ENCODE data around the gene TIMMDC1.

The TIMMDC1 gene, protein sequence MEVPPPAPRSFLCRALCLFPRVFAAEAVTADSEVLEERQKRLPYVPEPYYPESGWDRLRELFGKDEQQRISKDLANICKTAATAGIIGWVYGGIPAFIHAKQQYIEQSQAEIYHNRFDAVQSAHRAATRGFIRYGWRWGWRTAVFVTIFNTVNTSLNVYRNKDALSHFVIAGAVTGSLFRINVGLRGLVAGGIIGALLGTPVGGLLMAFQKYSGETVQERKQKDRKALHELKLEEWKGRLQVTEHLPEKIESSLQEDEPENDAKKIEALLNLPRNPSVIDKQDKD

DNA sequence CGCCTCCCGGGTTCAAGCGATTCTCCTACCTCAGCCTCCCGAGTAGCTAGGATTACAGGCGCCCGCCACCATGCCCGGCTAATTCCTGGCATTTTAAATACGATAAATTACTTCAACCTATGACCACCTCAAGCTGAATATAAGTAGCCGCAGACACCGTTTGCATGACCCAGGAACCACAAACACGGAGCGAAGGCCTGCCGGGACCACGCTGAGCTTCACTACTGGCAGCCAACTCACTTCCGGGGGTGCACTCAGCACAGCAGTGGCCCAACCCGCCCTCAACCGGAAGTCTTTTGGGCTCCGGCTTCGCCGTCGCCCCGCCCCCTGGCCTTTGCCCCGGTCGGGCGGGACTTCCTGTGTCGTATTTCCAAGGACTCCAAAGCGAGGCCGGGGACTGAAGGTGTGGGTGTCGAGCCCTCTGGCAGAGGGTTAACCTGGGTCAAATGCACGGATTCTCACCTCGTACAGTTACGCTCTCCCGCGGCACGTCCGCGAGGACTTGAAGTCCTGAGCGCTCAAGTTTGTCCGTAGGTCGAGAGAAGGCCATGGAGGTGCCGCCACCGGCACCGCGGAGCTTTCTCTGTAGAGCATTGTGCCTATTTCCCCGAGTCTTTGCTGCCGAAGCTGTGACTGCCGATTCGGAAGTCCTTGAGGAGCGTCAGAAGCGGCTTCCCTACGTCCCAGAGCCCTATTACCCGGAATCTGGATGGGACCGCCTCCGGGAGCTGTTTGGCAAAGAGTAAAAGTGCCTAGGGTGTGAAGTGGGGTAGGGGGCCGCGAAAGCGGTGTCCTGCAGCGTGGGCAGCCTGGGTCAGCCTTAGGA, at the start of gene TIMMDC1:
Gene TIMMDC1 (plus strand): TSS at position 362 of the 826 bp plus-strand sequence. CDS start 187 bp downstream, at position 549.
- DNase-seq (ENCODE audit: low read depth in 2 of 2, low spot score in 1 of 2), result peak; percentile 92 to 95

GRCh38 chr3:119453822-119454221, 44.5 kb upstream of the TIMMDC1 start:
- DNase-seq (ENCODE audit: low read depth in 2 of 2, low spot score in 1 of 2), result no peak

- DNase-seq (ENCODE audit: low read depth in 2 of 2, low spot score in 1 of 2), result no peak
These were observed 41.9 kb upstream of the TIMMDC1 start for GRCh38 chr3:119456469-119456868.

- no peak for DNase-seq (ENCODE audit: low read depth in 2 of 2, low spot score in 1 of 2)
These were observed 41.1 kb upstream of the TIMMDC1 start for GRCh38 chr3:119457246-119457645.

- peak; percentile 98 for DNase-seq (ENCODE audit: low read depth in 2 of 2, low spot score in 1 of 2)
These were observed 34.9 kb upstream of the TIMMDC1 start, which contains the start of gene TMEM39A for GRCh38 chr3:119463171-119464169. TSS of gene TMEM39A (minus strand) at chr3:119463615. CDS start at chr3:119462074, 1,541 bp downstream.

- no peak for DNase-seq (ENCODE audit: low read depth in 2 of 2, low spot score in 1 of 2)
These were observed 30.3 kb upstream of the TIMMDC1 start for GRCh38 chr3:119468041-119468440.

- DNase-seq (ENCODE audit: low read depth in 2 of 2, low spot score in 1 of 2), result no peak
These were observed 28.7 kb upstream of the TIMMDC1 start for GRCh38 chr3:119469418-119470189.

GRCh38 chr3:119470866-119471265, 27.5 kb upstream of the TIMMDC1 start:
- DNase-seq (ENCODE audit: low read depth in 2 of 2, low spot score in 1 of 2), result no peak

DNA sequence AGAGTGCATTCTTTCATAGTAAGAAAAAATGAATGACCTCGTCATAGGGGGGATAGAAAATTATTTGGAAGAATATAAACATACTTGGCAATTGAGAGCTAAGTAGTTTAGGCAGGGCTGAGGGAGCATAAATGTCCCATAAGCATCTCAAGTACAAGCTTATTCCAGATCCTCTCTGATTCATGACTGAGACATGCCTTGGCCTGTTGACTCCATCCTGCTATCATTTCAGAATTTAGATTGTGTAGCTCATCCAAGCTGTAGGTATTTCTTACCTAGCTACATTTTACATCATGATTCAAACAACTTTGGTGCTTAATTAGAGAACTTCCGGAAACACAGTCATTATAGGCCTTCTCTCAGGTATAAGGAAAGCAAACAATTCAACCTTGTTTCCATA, 17.3 kb upstream of the TIMMDC1 start:
- DNase-seq (ENCODE audit: low read depth in 2 of 2, low spot score in 1 of 2), result no peak

GRCh38 chr3:119483101-119483500, 15.2 kb upstream of the TIMMDC1 start:
- no peak for DNase-seq (ENCODE audit: low read depth in 2 of 2, low spot score in 1 of 2)

GRCh38 chr3:119485563-119485962, 12.8 kb upstream of the TIMMDC1 start:
- no peak for DNase-seq (ENCODE audit: low read depth in 2 of 2, low spot score in 1 of 2)

- no peak for DNase-seq (ENCODE audit: low read depth in 2 of 2, low spot score in 1 of 2)
These were observed 8.2 kb upstream of the TIMMDC1 start for GRCh38 chr3:119490153-119490552.

GRCh38 chr3:119492128-119492527, 6.2 kb upstream of the TIMMDC1 start:
- DNase-seq (ENCODE audit: low read depth in 2 of 2, low spot score in 1 of 2), result no peak

DNA sequence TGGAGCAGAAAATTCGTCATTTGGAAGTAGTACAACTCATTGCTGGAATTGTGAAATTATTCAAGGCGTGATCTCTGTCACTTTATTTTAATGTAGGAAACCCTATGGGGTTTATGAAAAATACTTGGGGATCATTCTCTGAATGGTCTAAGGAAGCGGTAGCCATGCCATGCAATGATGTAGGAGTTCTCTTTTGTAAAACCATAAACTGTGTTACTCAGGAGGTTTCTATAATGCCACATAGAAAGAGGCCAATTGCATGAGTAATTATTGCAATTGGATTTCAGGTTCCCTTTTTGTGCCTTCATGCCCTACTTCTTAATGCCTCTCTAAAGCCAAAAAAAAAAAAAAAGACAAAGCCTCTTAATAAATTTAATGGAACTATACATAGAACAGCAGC, 5.5 kb upstream of the TIMMDC1 start:
- DNase-seq (ENCODE audit: low read depth in 2 of 2, low spot score in 1 of 2), result no peak

DNA sequence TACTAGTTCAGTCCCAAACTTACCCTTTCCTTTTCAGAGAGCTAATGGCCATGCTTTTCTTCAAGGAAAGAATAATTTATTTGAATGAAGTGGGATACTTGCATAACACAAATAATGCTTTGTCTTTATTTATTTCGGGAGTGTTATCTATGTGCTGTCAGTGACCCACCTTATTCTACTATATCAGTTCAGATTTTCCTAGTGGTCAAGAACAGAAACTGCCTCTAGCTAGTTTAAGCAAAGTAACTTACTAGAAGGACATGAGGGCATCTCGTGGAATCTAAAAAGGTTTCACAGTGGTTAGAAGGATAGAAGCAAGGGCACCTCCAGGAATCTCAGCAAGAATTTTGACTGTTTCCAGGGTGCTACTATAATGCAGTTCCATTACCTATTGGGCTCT, 3.8 kb upstream of the TIMMDC1 start:
- no peak for DNase-seq (ENCODE audit: low read depth in 2 of 2, low spot score in 1 of 2)

GRCh38 chr3:119497820-119498185, 544 bp upstream of the TIMMDC1 start:
- no peak for DNase-seq (ENCODE audit: low read depth in 2 of 2, low spot score in 1 of 2)

GRCh38 chr3:119500265-119500664, 1.9 kb downstream of the TIMMDC1 start:
- no peak for DNase-seq (ENCODE audit: low read depth in 2 of 2, low spot score in 1 of 2)

GRCh38 chr3:119500901-119501300, 2.6 kb downstream of the TIMMDC1 start:
- no peak for DNase-seq (ENCODE audit: low read depth in 2 of 2, low spot score in 1 of 2)

DNA sequence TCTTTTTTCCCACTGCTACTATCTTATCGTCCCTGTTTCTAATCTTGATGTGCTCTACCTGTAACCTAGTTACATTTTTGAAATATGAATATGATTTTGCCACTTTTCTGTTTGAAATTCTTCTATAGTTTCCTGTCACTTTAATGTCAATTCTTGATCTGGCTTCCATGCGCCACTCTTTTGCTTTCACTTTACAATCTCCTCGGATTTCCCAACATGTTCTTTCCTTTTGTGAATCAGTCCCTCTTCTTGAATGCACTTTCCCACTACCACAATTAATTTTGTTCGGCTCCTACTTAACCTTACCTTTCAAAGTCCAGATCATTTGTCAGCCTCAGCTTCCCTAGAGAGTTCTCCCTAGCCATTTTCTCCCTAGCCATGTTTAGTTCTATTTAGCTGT, 8.3 kb downstream of the TIMMDC1 start:
- DNase-seq (ENCODE audit: low read depth in 2 of 2, low spot score in 1 of 2), result no peak

GRCh38 chr3:119507404-119507803, 9.1 kb downstream of the TIMMDC1 start:
- no peak for DNase-seq (ENCODE audit: low read depth in 2 of 2, low spot score in 1 of 2)

Measured in stimulated activated CD8-positive, alpha-beta memory T cell treated with anti-CD3 and anti-CD28 coated beads, Interleukin-4, amount 100 ng/mL, for 1 hour (primary cell).